Renal cortex interstitium (tissue), 15 donors: ENCODE data around the gene TBXA2R. TPM values are rescaled to one million over a fixed set of nuclear protein-coding genes. Genes with fewer than 3 reads are reported as not detected.
"Not testable (repeated sequence)": the region's sequence is repeated elsewhere in the genome, so short reads cannot be mapped to it uniquely, and the experiment has no call there.

Experiments
- DNase-seq, 11 donors: peaks; one replicate each; pipeline ENCODE4 v3.0.0-alpha.2; 2013; ENCODE audit warnings: low read depth in 9 of 11, low spot score in 4 of 11; ENCODE audit errors: extremely low read depth in 1 of 11
- long read RNA-seq, 16 experiments: transcript quantifications; one replicate each; lab custom pipeline, GENCODE V29; 2026
- polyA plus RNA-seq, 3 donors: library from polyadenylated mRNA; unstranded; fragments of 120-200 nt; gene quantifications; one replicate each; pipeline ENCODE4 v1.2.1, GENCODE V29; 2013; ENCODE audit not compliant: insufficient read length in 3 of 3

TBXA2R gene
- 1 to 10 TPM; 2.2 to 4.2 (median 3.5) TPM for polyA plus RNA-seq
- long read RNA-seq, donor 1, partial matches to known transcripts = 0 of 2 reads
- long read RNA-seq, donor 1, other reads (novel, unspliced or antisense) = 0 of 2 reads
- long read RNA-seq, donor 2, partial matches to known transcripts = 0 of 3 reads
- long read RNA-seq, donor 2, other reads (novel, unspliced or antisense) = 0 of 3 reads
- long read RNA-seq, donor 3, partial matches to known transcripts = 0 of 1 reads
- long read RNA-seq, donor 3, other reads (novel, unspliced or antisense) = 0 of 1 reads
- long read RNA-seq, donor 4 = 0 reads
- long read RNA-seq, donor 5 = 0 reads
- long read RNA-seq, donor 6, partial matches to known transcripts = 0 of 1 reads
- long read RNA-seq, donor 6, other reads (novel, unspliced or antisense) = 0 of 1 reads
- long read RNA-seq, donor 7 = 0 reads
- long read RNA-seq, donor 8 = 0 reads
- long read RNA-seq, donor 9, partial matches to known transcripts = 0 of 1 reads
- long read RNA-seq, donor 9, other reads (novel, unspliced or antisense) = 0 of 1 reads
- long read RNA-seq, donor 10, partial matches to known transcripts = 0 of 1 reads
- long read RNA-seq, donor 10, other reads (novel, unspliced or antisense) = 0 of 1 reads
- long read RNA-seq, donor 11 = 0 reads
- long read RNA-seq, donor 12 = 0 reads
- long read RNA-seq, donor 13 = 0 reads
- long read RNA-seq, donor 14, partial matches to known transcripts = 0 of 1 reads
- long read RNA-seq, donor 14, other reads (novel, unspliced or antisense) = 0 of 1 reads
- long read RNA-seq, donor 15, partial matches to known transcripts = 0 of 1 reads
- long read RNA-seq, donor 15, other reads (novel, unspliced or antisense) = 0 of 1 reads
- long read RNA-seq, donor 16, partial matches to known transcripts = 0 of 1 reads
- long read RNA-seq, donor 16, other reads (novel, unspliced or antisense) = 0 of 1 reads

GRCh38 chr19:3606690-3607289, at the start of gene TBXA2R:
TSS of gene TBXA2R (minus strand) at chr19:3606875. CDS start at chr19:3600634, 6,241 bp downstream.
- no peak for DNase-seq

GRCh38 chr19:3656073-3656746, 49.5 kb upstream of the TBXA2R start:
- no peak for DNase-seq

- no peak for DNase-seq
Measured at GRCh38 chr19:3655402-3656072, 48.9 kb upstream of the TBXA2R start.

GRCh38 chr19:3653865-3654513, 47.3 kb upstream of the TBXA2R start:
- no peak for DNase-seq

- no peak for DNase-seq
Measured at GRCh38 chr19:3653081-3653795, 46.6 kb upstream of the TBXA2R start.

GRCh38 chr19:3652422-3652821, 45.7 kb upstream of the TBXA2R start:
- DNase-seq = no peak

- no peak for DNase-seq
Measured at GRCh38 chr19:3651684-3652083, 45.0 kb upstream of the TBXA2R start.

- DNase-seq = no peak
Measured at GRCh38 chr19:3649888-3650287, 43.2 kb upstream of the TBXA2R start.

- no peak for DNase-seq
Measured at GRCh38 chr19:3648037-3648905, 41.6 kb upstream of the TBXA2R start.

- DNase-seq = not testable (repeated sequence)
Measured at GRCh38 chr19:3647102-3647501, 40.4 kb upstream of the TBXA2R start.

GRCh38 chr19:3646336-3647092, 39.8 kb upstream of the TBXA2R start:
- no peak for DNase-seq

GRCh38 chr19:3645726-3646125, 39.1 kb upstream of the TBXA2R start:
- DNase-seq = no peak

- no peak for DNase-seq
Measured at GRCh38 chr19:3645067-3645396, 38.4 kb upstream of the TBXA2R start.

- DNase-seq = no peak
Measured at GRCh38 chr19:3644351-3645066, 37.8 kb upstream of the TBXA2R start.

- DNase-seq = no peak
Measured at GRCh38 chr19:3643674-3644313, 37.1 kb upstream of the TBXA2R start.
